Activated T-cell treated with anti-CD3 and anti-CD28 coated beads for 48 hours (primary cell): ENCODE results near the gene OR52N2.

Source experiments
- DNase-seq: peaks from one replicate; pipeline ENCODE4 v3.0.0-alpha.2; 2020; ENCODE audit warnings: low read depth

The OR52N2 gene

DNA sequence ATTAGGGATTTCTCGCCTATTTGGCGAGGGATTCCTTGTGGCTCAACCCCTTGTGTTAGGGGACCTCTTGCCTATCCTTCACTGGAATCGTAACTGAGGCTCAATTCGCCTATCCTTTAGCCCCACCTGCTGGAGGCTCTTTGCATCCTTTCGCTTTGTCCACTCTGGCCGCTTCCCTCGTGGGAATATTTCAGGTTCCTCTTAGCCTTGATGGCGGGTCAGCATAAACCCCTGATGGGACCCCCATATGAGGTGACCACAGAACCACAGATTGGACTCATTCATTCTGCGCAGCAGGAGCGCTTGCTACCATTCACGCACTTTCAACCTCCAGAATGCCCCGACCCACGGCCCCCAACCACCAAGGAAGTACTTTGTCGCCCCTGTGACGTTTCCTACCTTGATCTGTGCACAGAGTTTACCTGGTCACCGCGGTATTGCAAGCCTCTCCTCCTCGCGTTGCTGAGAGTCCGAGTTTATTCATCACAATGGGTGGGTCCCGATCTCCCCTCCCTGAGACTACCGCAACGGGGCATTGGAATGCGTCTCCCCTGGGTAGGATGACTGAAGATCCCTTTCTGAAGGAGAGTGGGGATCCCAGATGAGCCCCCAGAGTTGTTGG is at the start of gene OR52N2:
OR52N2 (plus strand) TSS at position 425 of the 622 bp plus-strand sequence. CDS start 11,412 bp downstream, outside the sequence.
- DNase-seq: peak; percentile 45

DNA sequence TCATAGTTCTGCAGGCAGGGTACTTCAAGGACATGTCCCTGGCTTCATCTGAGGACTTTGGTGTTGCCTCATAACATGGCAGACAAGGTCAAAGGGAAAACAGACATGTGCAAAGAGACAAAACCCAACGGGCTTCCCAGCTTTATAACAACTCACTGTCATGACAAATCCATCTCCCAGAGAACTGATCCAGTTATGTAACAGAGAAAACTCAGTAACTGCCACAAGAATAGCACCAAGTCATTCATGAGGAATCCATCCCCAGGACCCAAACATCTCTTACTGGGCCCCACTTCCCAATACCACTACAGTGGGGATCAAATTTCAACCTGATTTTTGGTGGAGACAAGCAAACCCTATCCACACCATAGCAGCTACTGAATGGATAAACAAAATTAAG is 41.7 kb upstream of the OR52N2 start:
- no peak for DNase-seq

DNA sequence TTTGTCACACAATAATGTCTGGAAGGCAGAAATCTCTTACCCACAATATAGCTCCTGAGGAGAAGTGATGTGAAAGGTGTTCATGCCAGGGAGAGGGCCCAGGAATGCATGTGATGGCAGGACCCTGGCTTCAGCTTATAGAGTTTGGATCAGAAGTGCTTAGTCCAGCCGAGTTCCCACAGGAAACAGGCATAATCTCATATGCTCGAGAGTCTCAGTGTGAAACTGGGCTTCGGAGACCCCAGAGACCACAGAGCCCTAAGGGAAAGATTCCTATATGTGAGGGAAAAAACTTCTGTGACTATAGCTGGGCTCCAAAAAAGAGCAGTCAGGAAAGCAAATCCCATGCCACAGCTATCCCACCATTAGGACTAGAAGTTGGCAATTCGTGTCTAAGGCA is 25.5 kb upstream of the OR52N2 start, which contains the start of gene OR52N5:
OR52N5 (minus strand) TSS at position 101 of the 400 bp plus-strand sequence. CDS start 4,721 bp downstream, outside the sequence.
- DNase-seq: no peak

GRCh38 chr11:5791165-5791564 is 17.6 kb upstream of the OR52N2 start, which contains the start of gene OR52N1:
Gene OR52N1, minus strand, starts transcription at chr11:5791265. Its CDS starts 2,449 bp downstream, at chr11:5788816.
- DNase-seq: no peak

GRCh38 chr11:5796541-5796940 is 12.2 kb upstream of the OR52N2 start:
- no peak for DNase-seq

- DNase-seq: no peak
Observed at GRCh38 chr11:5803982-5804381, 4.7 kb upstream of the OR52N2 start.

DNA sequence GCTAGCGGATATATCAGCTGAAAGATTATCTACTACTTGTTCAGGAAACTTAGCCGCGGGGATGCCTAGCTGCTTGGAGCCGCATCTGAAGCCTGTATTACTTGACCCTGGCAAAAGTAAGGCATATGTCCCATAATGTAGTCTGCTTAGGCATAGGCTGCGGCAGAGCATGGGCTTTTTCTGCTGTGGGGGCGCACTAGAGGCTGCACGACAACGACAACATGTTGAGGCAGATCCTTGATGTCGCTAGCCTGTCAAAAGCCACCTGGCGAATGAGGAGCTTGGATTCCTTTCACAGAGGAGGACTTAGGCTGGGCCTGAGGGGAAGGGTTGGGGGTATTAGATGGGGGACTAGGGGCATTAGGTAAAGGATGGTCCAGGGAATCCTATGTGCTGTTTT is 1.1 kb upstream of the OR52N2 start:
- no peak for DNase-seq

GRCh38 chr11:5809122-5809519 is 397 bp downstream of the OR52N2 start:
- DNase-seq: no peak

DNA sequence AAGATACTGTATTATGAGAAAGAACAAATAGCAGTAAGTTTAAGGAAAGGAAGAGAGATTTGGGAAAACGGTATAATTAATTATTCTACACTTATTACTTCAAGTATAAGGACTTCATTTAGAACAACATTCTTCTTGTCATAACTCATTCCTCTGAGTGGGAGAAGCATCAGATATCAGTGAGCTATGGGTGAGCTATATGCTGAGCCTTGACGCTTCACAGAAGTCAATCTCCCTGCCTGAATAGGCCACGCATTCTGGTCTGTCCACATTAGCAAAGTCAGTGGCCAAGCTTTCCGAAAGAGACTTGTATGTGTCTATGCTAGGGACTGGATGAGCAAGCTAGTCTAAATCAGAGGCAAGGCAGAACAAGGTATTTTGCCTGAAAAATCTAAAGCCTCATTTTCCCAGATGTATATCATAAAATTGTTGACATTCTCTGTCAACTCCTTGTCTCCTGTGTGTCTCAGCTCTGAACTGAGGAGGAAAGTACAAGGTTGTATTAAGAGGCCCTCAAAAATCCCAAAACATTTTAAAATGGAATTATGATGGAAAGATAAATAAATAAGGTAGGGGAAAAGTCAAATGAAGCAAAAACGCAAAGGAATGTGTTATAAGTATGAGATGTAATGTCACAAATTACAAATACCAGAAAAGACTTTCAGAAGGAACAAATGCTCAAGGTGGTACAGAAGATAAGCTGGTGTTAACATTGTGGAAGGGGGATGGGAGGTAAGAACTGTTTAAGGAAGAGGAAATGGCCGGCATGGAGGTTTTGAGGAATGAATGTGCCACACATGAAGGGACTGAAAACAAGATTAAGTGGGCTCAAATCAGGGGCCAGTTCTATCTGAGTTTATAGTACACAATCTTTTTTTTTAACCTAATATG is 1.4 kb downstream of the OR52N2 start:
- DNase-seq: no peak

DNA sequence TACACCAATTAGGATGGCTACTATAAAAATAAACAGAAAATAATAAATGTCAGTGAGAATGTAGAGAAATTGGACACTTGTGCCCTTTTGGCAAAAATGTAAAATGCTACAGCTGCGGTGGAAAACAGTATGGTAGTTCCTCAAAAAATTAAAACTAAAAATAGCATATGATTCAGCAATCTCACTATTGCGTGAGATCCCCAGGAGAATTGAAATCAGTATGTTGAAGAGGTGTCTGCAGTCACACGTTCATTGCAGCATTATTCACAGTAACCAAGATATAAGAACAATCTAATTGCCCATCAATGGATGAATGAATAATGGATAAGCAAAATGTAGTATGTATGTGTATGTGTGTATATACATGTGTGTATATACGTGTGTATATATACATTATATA is 6.8 kb downstream of the OR52N2 start:
- no peak for DNase-seq

DNA sequence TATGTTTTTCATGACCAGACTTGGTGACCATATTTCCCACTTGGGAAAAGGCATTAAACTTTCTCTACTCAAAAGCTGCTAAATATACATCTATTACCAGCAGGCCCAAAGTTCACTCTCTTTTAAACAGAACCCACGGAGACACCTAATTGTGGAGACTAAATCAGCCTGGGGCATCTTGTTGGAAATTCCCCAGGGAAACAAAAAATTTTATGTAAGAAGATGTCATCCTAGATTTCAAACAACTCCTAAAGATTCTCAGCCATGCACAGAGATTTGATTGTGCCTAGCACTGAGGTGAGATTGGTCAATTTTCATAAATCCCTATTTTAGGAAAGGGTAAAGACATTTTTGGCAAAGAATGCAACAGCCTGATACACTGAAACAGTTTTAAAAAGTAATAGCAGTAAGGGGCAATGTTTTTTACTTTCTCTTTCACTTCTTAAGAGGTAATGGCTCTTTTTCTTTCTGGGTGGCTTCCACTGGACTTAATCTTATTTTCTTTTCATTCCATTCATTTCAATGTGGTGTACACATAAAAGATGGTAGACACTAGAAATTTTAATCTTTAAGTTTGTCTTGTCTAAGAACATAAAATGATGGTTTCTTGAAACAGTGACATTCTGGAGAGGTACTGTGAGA is 9.6 kb downstream of the OR52N2 start:
- no peak for DNase-seq

DNA sequence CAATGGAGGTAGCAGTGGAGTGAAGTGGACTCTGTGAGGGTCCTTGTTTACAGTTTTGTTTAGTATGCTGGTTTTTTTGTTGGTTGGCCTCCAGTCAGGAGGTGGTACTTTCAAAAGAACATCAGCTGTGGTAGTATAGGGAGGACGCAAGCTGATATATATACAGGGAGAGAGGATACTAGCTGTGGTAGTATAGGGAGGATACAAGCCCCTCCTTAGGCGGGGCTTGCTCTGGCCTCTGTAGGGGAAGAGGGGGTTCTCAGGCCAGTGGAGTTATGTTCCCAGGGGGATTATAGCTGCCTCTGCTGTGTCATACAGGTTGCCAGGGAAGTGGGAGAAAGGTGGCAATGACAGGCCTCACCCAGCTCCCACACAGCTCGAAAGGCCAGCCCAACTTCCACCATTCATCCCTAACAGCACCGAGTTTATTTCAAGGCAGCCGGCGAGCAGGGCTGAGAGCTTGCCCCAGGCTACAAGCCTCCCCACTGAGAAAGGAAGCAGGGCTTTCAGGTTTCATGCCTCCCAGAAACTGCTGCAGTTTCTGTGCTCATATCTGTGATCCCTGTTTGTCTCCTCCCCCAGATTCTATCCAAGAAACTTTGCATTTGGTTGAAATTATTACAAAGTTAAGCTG is 22.6 kb downstream of the OR52N2 start:
- no peak for DNase-seq

DNA sequence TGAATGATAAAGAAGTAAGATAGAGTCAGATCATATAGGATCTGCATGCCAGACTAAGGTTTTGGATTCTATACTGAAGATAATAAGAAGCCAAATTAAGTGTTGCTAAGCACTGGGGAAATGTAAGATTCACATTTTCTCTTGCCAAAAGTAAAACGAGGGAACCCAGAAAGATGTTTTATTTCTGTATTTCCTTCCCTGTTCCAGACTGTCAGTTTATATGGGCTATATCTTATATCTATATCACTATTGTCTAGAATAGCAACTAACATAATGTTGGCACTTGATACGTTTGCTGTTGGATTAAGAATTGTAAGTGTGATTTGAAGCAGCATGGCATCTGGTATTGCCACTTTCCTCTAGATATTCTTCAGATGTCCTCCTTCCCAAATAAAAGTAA is 24.7 kb downstream of the OR52N2 start:
- no peak for DNase-seq

DNA sequence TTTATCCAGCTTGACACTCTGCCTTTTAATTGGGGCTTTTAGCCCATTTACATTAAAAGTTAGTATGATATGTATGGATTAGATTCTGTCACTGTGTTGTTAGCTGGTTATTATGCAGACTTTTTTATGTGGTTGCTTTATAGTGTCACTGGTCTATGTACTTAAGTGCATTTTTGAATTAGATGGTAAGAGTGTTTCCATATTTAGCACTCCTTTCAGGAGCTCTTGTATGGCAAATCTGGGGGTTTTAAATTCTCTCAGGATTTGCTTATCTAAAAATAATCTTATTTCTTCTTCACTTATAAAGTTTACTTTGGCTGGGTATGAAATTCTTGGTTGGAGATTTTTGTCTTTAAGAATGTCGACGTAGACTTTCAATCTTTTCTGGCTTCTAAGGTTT is 29.0 kb downstream of the OR52N2 start:
- DNase-seq: no peak

DNA sequence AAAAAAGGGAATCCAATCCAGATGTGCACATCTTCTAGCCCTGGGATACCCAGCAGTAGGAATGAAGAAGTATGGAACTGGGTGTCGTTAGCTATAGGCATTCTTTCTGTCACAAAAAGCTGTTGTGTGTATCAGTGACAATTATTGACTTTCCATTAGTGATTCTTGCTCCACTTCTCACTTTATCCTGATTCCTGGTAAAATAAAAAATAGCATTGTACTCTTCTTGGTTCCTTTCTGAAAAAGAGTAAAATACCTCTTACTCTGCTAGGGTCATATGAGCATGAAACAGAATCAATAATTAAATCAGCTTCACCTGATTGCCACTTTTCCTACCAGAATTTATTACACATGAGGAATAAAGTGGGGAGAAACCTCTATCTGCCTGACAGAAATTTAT is 33.1 kb downstream of the OR52N2 start, which contains the start of gene OR52E6:
OR52E6 (minus strand) TSS at position 101 of the 400 bp plus-strand sequence; CDS start at position 101, 0 bp downstream.
- no peak for DNase-seq

- no peak for DNase-seq
Observed at GRCh38 chr11:5846701-5847100, 38.0 kb downstream of the OR52N2 start.

GRCh38 chr11:5847711-5848110 is 39.0 kb downstream of the OR52N2 start:
- no peak for DNase-seq

DNA sequence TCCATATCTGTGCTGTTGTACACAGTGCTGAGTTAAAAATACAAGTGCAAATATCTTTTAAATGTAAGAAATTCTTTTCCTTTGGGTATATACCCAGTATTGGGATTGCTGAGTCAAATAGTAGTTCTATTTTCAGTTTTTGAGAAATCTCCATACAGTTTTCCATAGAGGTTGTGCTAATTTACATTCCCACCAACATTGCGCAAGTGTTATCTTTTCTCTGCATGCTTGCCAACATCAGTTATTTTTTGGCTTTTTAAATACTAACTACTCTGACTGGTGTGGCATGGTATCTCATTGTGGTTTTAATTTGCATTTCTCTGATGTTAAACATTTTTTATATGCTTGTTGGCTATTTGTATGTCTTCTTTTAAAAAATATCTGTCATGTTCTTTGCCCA is 42.3 kb downstream of the OR52N2 start:
- no peak for DNase-seq

- DNase-seq: no peak
Observed at GRCh38 chr11:5857590-5857989, 48.9 kb downstream of the OR52N2 start, which contains the start of gene OR52E8. Gene OR52E8, minus strand, starts transcription at chr11:5857690. Its CDS starts 0 bp downstream, at chr11:5857690.

DNA sequence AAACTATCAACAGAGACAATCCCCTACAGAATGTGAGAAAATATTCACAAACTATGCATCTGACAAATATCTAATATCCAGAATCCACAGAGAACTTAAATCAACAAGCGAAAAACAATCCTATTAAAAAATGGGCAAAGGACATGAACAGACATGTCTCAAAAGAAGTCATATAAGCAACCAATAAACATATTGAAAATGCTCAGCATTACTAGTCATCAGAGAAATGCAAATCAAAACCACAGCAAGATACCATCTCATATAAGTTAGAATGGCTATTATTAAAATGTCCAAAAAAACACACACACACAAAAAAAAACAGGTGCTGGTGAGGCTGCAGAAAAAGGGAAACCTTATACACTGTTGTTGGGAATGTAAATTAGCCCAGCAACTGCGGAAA is 57.1 kb downstream of the OR52N2 start:
- no peak for DNase-seq
